IPS-18c (cell line): Measurements from ENCODE around the gene IGFN1.

Experiments
- H3K4me3 ChIP-seq: 2 replicates; pipeline ENCODE4 v1.7.0; 2013; ENCODE audit warnings: low read depth, mild to moderate bottlenecking, low read length, moderate library complexity; ENCODE audit not compliant: insufficient read depth
- H3K9me3 ChIP-seq: one replicate; pipeline ENCODE4 v1.6.1; 2013; ENCODE audit warnings: mild to moderate bottlenecking, low read length, moderate library complexity; ENCODE audit not compliant: control insufficient read depth, insufficient read depth

IGFN1 gene

GRCh38 chr1:201262963-201263608 is 72.5 kb downstream of the IGFN1 start:
- Histone ChIP-seq H3K4me3 (no peak overlapping the region), H3K9me3 (peaks cover 2% of the 10 kb centered on the region)

- Histone ChIP-seq H3K9me3 (peaks cover 2% of the 10 kb centered on the region), H3K4me3 (no peak overlapping the region)
These were observed 73.4 kb downstream of the IGFN1 start for GRCh38 chr1:201264072-201264471.

GRCh38 chr1:201264554-201264953 is 73.9 kb downstream of the IGFN1 start:
- Histone ChIP-seq H3K9me3 (no peaks in the 10 kb centered on the region), H3K4me3 (no peak overlapping the region)

GRCh38 chr1:201265756-201266155 is 75.1 kb downstream of the IGFN1 start:
- Histone ChIP-seq H3K9me3 (no peaks in the 10 kb centered on the region), H3K4me3 (no peak overlapping the region)

GRCh38 chr1:201266276-201266675 is 75.7 kb downstream of the IGFN1 start:
- H3K4me3 ChIP-seq, result no peak overlapping the region

GRCh38 chr1:201266774-201267173 is 76.2 kb downstream of the IGFN1 start:
- H3K9me3 ChIP-seq, result no peaks in the 10 kb centered on the region

More at GRCh38 chr1:201266276-201266675, 75.7 kb downstream of the IGFN1 start:
- no peaks in the 10 kb centered on the region for H3K9me3 ChIP-seq

GRCh38 chr1:201267481-201268229 is 77.0 kb downstream of the IGFN1 start:
- no peaks in the 10 kb centered on the region for H3K9me3 ChIP-seq
- no peak overlapping the region for H3K4me3 ChIP-seq

More at GRCh38 chr1:201266774-201267173, 76.2 kb downstream of the IGFN1 start:
- no peak overlapping the region for H3K4me3 ChIP-seq

GRCh38 chr1:201268604-201269151 is 78.1 kb downstream of the IGFN1 start:
- Histone ChIP-seq H3K9me3 (no peaks in the 10 kb centered on the region), H3K4me3 (no peak overlapping the region)

GRCh38 chr1:201269281-201269680 is 78.7 kb downstream of the IGFN1 start:
- Histone ChIP-seq H3K4me3 (no peak overlapping the region), H3K9me3 (no peaks in the 10 kb centered on the region)

GRCh38 chr1:201269900-201270410 is 79.3 kb downstream of the IGFN1 start:
- Histone ChIP-seq H3K4me3 (no peak overlapping the region), H3K9me3 (no peaks in the 10 kb centered on the region)

- no peaks in the 10 kb centered on the region for H3K9me3 ChIP-seq
- no peak overlapping the region for H3K4me3 ChIP-seq
These were observed 80.2 kb downstream of the IGFN1 start for GRCh38 chr1:201270616-201271390.

- no peak overlapping the region for H3K4me3 ChIP-seq
These were observed 82.2 kb downstream of the IGFN1 start for GRCh38 chr1:201272799-201273198.

GRCh38 chr1:201274616-201275252 is 84.1 kb downstream of the IGFN1 start:
- no peaks in the 10 kb centered on the region for H3K9me3 ChIP-seq
- no peak overlapping the region for H3K4me3 ChIP-seq

More at GRCh38 chr1:201272799-201273198, 82.2 kb downstream of the IGFN1 start:
- H3K9me3 ChIP-seq, result no peaks in the 10 kb centered on the region

- H3K4me3 ChIP-seq, result no peak overlapping the region
- H3K9me3 ChIP-seq, result no peaks in the 10 kb centered on the region
These were observed 84.6 kb downstream of the IGFN1 start for GRCh38 chr1:201275253-201275666.

GRCh38 chr1:201276891-201277290 is 86.3 kb downstream of the IGFN1 start:
- H3K4me3 ChIP-seq, result no peak overlapping the region
- no peaks in the 10 kb centered on the region for H3K9me3 ChIP-seq

GRCh38 chr1:201277441-201277840 is 86.8 kb downstream of the IGFN1 start:
- H3K4me3 ChIP-seq, result no peak overlapping the region
- no peaks in the 10 kb centered on the region for H3K9me3 ChIP-seq
